Smooth muscle cell (in vitro differentiated cells): ENCODE data around the gene ELOVL5. TPM values are rescaled to one million over a fixed set of nuclear protein-coding genes. Genes with fewer than 3 reads are reported as not detected.

ENCODE experiments used
- DNase-seq: peaks from one replicate; lab custom pipeline; 2025; ENCODE audit not compliant: unreplicated experiment; lab: John Stamatoyannopoulos, UW
- H2AFZ ChIP-seq: fragments of 200-600 bp; sonication (generic); 2 replicates; pipeline ENCODE4 v1.6.0; 2016; ENCODE audit warnings: antibody characterized with exemption, low read depth, mild to moderate bottlenecking
- H3F3A ChIP-seq: fragments of 200-600 bp; sonication (generic); 2 replicates; pipeline ENCODE4 v1.6.0; 2017; ENCODE audit warnings: antibody characterized with exemption, low read depth
- H3K27ac ChIP-seq: fragments of 200-600 bp; sonication (generic); 2 replicates; pipeline ENCODE4 v1.5.1; 2016; ENCODE audit warnings: low read depth, mild to moderate bottlenecking
- H3K27me3 ChIP-seq: fragments of 200-600 bp; sonication (generic); 2 replicates; pipeline ENCODE4 v1.6.1; 2016; ENCODE audit warnings: low read depth, mild to moderate bottlenecking
- H3K36me3 ChIP-seq: fragments of 200-600 bp; sonication (generic); 2 replicates; pipeline ENCODE4 v1.5.1; 2016; ENCODE audit warnings: low read depth
- H3K4me1 ChIP-seq: fragments of 200-600 bp; sonication (generic); 2 replicates; pipeline ENCODE4 v1.5.1; 2016; ENCODE audit warnings: low read depth
- H3K4me2 ChIP-seq: fragments of 200-600 bp; sonication (generic); 2 replicates; pipeline ENCODE4 v1.6.0; 2016; ENCODE audit warnings: mild to moderate bottlenecking
- H3K4me3 ChIP-seq: fragments of 200-600 bp; sonication (generic); 2 replicates; pipeline ENCODE4 v1.5.1; 2016; ENCODE audit warnings: mild to moderate bottlenecking
- H3K79me2 ChIP-seq: fragments of 200-600 bp; sonication (generic); 2 replicates; pipeline ENCODE4 v1.6.0; 2016; ENCODE audit warnings: low read depth, mild to moderate bottlenecking
- H3K9ac ChIP-seq: fragments of 200-600 bp; sonication (generic); 2 replicates; pipeline ENCODE4 v1.6.0; 2016; ENCODE audit warnings: low read depth
- H3K9me3 ChIP-seq: fragments of 200-600 bp; sonication (generic); replicated peaks from 2 replicates; pipeline ENCODE4 v1.5.1; 2016; ENCODE audit warnings: low read depth
- H4K20me1 ChIP-seq: fragments of 200-600 bp; sonication (generic); 2 replicates; pipeline ENCODE4 v1.6.0; 2016; ENCODE audit warnings: low read depth
- CTCF ChIP-seq: fragments of 200-600 bp; sonication (generic); IDR thresholded peaks from 2 replicates; pipeline ENCODE4 v1.5.1; 2017; ENCODE audit warnings: borderline replicate concordance, mild to moderate bottlenecking, antibody characterized with exemption; ENCODE audit not compliant: insufficient read depth, poor library complexity, severe bottlenecking
- WGBS: methylation state at CpG from one replicate; pipeline ENCODE4 v1.1.7; 2016; ENCODE audit warnings: low lambda C conversion rate; 5-methylcytosine and 5-hydroxymethylcytosine counted together
- polyA plus RNA-seq: library from polyadenylated mRNA; unstranded; fragments of >200 nt; fragmentation: Nextera tagmentation; extraction: Ambion mirVana; gene quantifications from 2 replicates; pipeline ENCODE4 v1.2.1, GENCODE V29; 2016
- total RNA-seq: library from RNA; depleted of rRNA; stranded (reverse); fragments of >200 nt; gene quantifications from 2 replicates; pipeline ENCODE4 v1.2.3, GENCODE V29; 2014

ELOVL5 gene
- 79.2 and 97.2 TPM in 2 replicates for total RNA-seq
- polyA plus RNA-seq = 58.8 and 71.9 TPM in 2 replicates

GRCh38 chr6:53348371-53349208 is at the start of gene ELOVL5:
Gene ELOVL5, minus strand, starts transcription at chr6:53348950. Its CDS starts 53,251 bp downstream, at chr6:53295699.
- under 1% methylated on average over 94 of the region's 101 CpGs for WGBS
- Histone ChIP-seq H3K9me3 (no peaks in the 10 kb centered on the region), H3K79me2 (peaks cover 44% of the 10 kb centered on the region), H4K20me1 (peaks cover 48% of the 10 kb centered on the region), H3F3A (peaks cover 3% of the 10 kb centered on the region), H3K27ac (peak within 1 kb of the TSS; percentile 94), H2AFZ (peak within 1 kb of the TSS; percentile 72), H3K4me1 (peaks cover 9% of the 10 kb centered on the region), H3K4me2 (peak within 1 kb of the TSS; percentile 87), H3K36me3 (no peaks in the 10 kb centered on the region), H3K4me3 (peak within 1 kb of the TSS; percentile 94), H3K9ac (peak within 1 kb of the TSS; percentile 94), H3K27me3 (no peaks in the 10 kb centered on the region)
- TF ChIP-seq CTCF = no peak
- DNase-seq = peak; percentile 83

- H2AFZ ChIP-seq = no peak overlapping the region
- no peak overlapping the region for H3K4me3 ChIP-seq
- H3K27me3 ChIP-seq = no peaks in the 10 kb centered on the region
- H3K79me2 ChIP-seq = no peaks in the 10 kb centered on the region
- no peaks in the 10 kb centered on the region for H3K36me3 ChIP-seq
- H3K9me3 ChIP-seq = no peaks in the 10 kb centered on the region
- DNase-seq = no peak
- no peak overlapping the region for H3K9ac ChIP-seq
- no peak overlapping the region for H3K27ac ChIP-seq
- no peak for TF ChIP-seq CTCF
- no peaks in the 10 kb centered on the region for H3K4me1 ChIP-seq
- H3F3A ChIP-seq = no peaks in the 10 kb centered on the region
- H4K20me1 ChIP-seq = no peaks in the 10 kb centered on the region
- H3K4me2 ChIP-seq = no peak overlapping the region
- WGBS = 82% methylated on average over 3 of the region's 3 CpGs
These were observed 48.5 kb upstream of the ELOVL5 start for GRCh38 chr6:53397283-53397682.

- Histone ChIP-seq H3K27me3 (no peaks in the 10 kb centered on the region), H3K9ac (no peak overlapping the region), H3K9me3 (no peaks in the 10 kb centered on the region), H3K4me1 (no peaks in the 10 kb centered on the region), H3K27ac (no peak overlapping the region), H3K79me2 (no peaks in the 10 kb centered on the region), H4K20me1 (no peaks in the 10 kb centered on the region), H3K4me3 (no peak overlapping the region), H2AFZ (no peak overlapping the region), H3K36me3 (no peaks in the 10 kb centered on the region), H3F3A (no peaks in the 10 kb centered on the region), H3K4me2 (no peak overlapping the region)
- no peak for DNase-seq
- no peak for TF ChIP-seq CTCF
These were observed 47.2 kb upstream of the ELOVL5 start for GRCh38 chr6:53395986-53396385.

- no peak overlapping the region for H3K4me2 ChIP-seq
- DNase-seq = no peak
- no peaks in the 10 kb centered on the region for H3K4me1 ChIP-seq
- no peaks in the 10 kb centered on the region for H3K36me3 ChIP-seq
- whole genome bisulfite sequencing = 94% methylated on average over 3 of the region's 3 CpGs
- no peaks in the 10 kb centered on the region for H4K20me1 ChIP-seq
- no peak overlapping the region for H3K9ac ChIP-seq
- no peaks in the 10 kb centered on the region for H3K79me2 ChIP-seq
- TF ChIP-seq CTCF = no peak
- no peak overlapping the region for H3K27ac ChIP-seq
- H3K4me3 ChIP-seq = no peak overlapping the region
- no peaks in the 10 kb centered on the region for H3K27me3 ChIP-seq
- no peaks in the 10 kb centered on the region for H3F3A ChIP-seq
- H2AFZ ChIP-seq = no peak overlapping the region
- no peaks in the 10 kb centered on the region for H3K9me3 ChIP-seq
These were observed 46.0 kb upstream of the ELOVL5 start for GRCh38 chr6:53394704-53395103.
